GM12878 (cell line): Measurements from ENCODE around the gene HSPBP1. TPM values are rescaled to one million over a fixed set of nuclear protein-coding genes. Genes with fewer than 3 reads are reported as not detected.

ENCODE experiments used
- ATAC-seq: fragments of 200-7000 bp; cut with Tn5 transposase; 3 replicates; pipeline ENCODE4 v1.9.1; 2020; ENCODE audit warnings: mild to moderate bottlenecking, moderate library complexity
- BruUV-seq: library from RNA; stranded (reverse); fragments of 400-500 nt; replicated peaks from 2 replicates; lab custom pipeline; 2021; lab: Mats Ljungman, UMichigan
- CTCF ChIA-PET: fragments of 300-600 bp; sonication (Branson Sonifier 250); formaldehyde crosslinking; extraction: SDS; loops from one replicate; lab custom pipeline; 2021; ENCODE audit warnings: inconsistent platforms; lab: Yijun Ruan, JAX
- POLR2A ChIA-PET: fragments of 350-600 bp; formaldehyde crosslinking; extraction: SDS; loops from one replicate; lab custom pipeline; 2021; ENCODE audit warnings: inconsistent platforms; lab: Charles Lee
- RAD21 ChIA-PET: fragments of 300-600 bp; sonication (Branson Sonifier 250); formaldehyde crosslinking; loops from one replicate; lab custom pipeline; 2023; ENCODE audit warnings: antibody characterized with exemption; ENCODE audit not compliant: unreplicated experiment; lab: Charles Lee
- SMC1A ChIA-PET: fragments of 300-600 bp; sonication (Branson Sonifier 250); formaldehyde crosslinking; loops from one replicate; lab custom pipeline; 2023; ENCODE audit not compliant: unreplicated experiment, uncharacterized antibody; lab: Charles Lee
- DNase-seq: peaks from one replicate; pipeline ENCODE4 v3.0.0-alpha.2; 2011; ENCODE audit warnings: low read depth, low spot score
- FAIRE-seq: peaks from 3 replicates; lab custom pipeline; 2011; peaks lifted over from hg19 to GRCh38; lab: Jason Lieb, UNC
- H2AFZ ChIP-seq: 2 replicates; pipeline ENCODE4 v1.6.0; 2011; ENCODE audit warnings: low read depth, low read length, control low read depth; ENCODE audit not compliant: control insufficient read depth
- H3K27ac ChIP-seq: 2 replicates; pipeline ENCODE4 v1.5.1; 2011; ENCODE audit warnings: control low read depth; ENCODE audit not compliant: control insufficient read depth, insufficient read depth
- H3K27me3 ChIP-seq, 2 experiments: replicated peaks in 1 of 2; 2 replicates each; pipeline versions ENCODE4 v1.6.0 to v1.6.1; 2011; ENCODE audit warnings: low read length in 1 of 2; ENCODE audit not compliant: control insufficient read depth in 2 of 2, insufficient read depth in 2 of 2
- H3K36me3 ChIP-seq, 2 experiments: 2 replicates each; pipeline ENCODE4 v1.5.1; 2011; ENCODE audit warnings: low read length in 1 of 2; ENCODE audit not compliant: control insufficient read depth in 2 of 2, insufficient read depth in 2 of 2
- H3K4me1 ChIP-seq: 2 replicates; pipeline ENCODE4 v1.6.1; 2011; ENCODE audit warnings: mild to moderate bottlenecking, low read length, moderate library complexity, mixed read lengths; ENCODE audit not compliant: control insufficient read depth, insufficient read depth
- H3K4me2 ChIP-seq: 2 replicates; pipeline ENCODE4 v1.6.0; 2011; ENCODE audit warnings: control low read depth; ENCODE audit not compliant: control insufficient read depth, insufficient read depth
- H3K4me3 ChIP-seq: fragments of 200-600 bp; sonication (generic); 2 replicates; pipeline ENCODE4 v1.5.1; 2016
- H3K79me2 ChIP-seq: 2 replicates; pipeline ENCODE4 v1.6.0; 2011; ENCODE audit warnings: low read length; ENCODE audit not compliant: control insufficient read depth, insufficient read depth
- H3K9ac ChIP-seq: 2 replicates; pipeline ENCODE4 v1.8.0; 2011; ENCODE audit warnings: low read length, control low read depth, mixed read lengths; ENCODE audit not compliant: control insufficient read depth, insufficient read depth
- H3K9me3 ChIP-seq: replicated peaks from 3 replicates; pipeline ENCODE4 v1.5.1; 2011; ENCODE audit warnings: mild to moderate bottlenecking, low read length; ENCODE audit not compliant: control insufficient read depth, insufficient read depth
- H4K20me1 ChIP-seq: 2 replicates; pipeline ENCODE4 v1.6.0; 2011; ENCODE audit not compliant: control insufficient read depth, insufficient read depth
- BMI1 ChIP-seq: fragments of 450-650 bp; IDR thresholded peaks from 2 replicates; pipeline ENCODE4 v1.6.1; 2016; ENCODE audit warnings: mild to moderate bottlenecking, moderate library complexity, borderline replicate concordance
- CBX3 ChIP-seq: fragments of 200-600 bp; sonication (generic); IDR thresholded peaks from 2 replicates; pipeline ENCODE4 v1.6.1; 2016; ENCODE audit warnings: low read depth, borderline replicate concordance
- CBX5 ChIP-seq: sonication (generic); IDR thresholded peaks from 2 replicates; pipeline ENCODE4 v1.6.1; 2016; ENCODE audit warnings: low read depth, moderate library complexity, mild to moderate bottlenecking, inconsistent platforms
- CEBPB ChIP-seq, 2 experiments: fragments of 150-350 bp in 1 of 2; IDR thresholded peaks; 2 replicates each; pipeline ENCODE4 v1.6.1; 2012 to 2014; ENCODE audit warnings: low read depth in 2 of 2, low read length in 2 of 2, borderline replicate concordance in 1 of 2, inconsistent platforms in 1 of 2
- CHD1 ChIP-seq: IDR thresholded peaks from 2 replicates; pipeline ENCODE4 v1.6.1; 2012; ENCODE audit warnings: low read depth, low read length, improper control_type of control experiment
- CHD2 ChIP-seq: IDR thresholded peaks from 2 replicates; pipeline ENCODE4 v1.6.1; 2011; ENCODE audit warnings: low read depth, low read length, improper control_type of control experiment, borderline replicate concordance
- CUX1 ChIP-seq: IDR thresholded peaks from 2 replicates; pipeline ENCODE4 v1.6.1; 2012; ENCODE audit warnings: improper control_type of control experiment, low read depth, low read length; ENCODE audit not compliant: insufficient replicate concordance
- JUND ChIP-seq: IDR thresholded peaks from 2 replicates; pipeline ENCODE4 v1.6.1; 2012; ENCODE audit warnings: low read depth, mild to moderate bottlenecking, low read length, improper control_type of control experiment, moderate library complexity
- PAX5 ChIP-seq: IDR thresholded peaks from 2 replicates; pipeline ENCODE4 v1.6.1; 2011; ENCODE audit warnings: low read depth, low read length, borderline replicate concordance
- PAX8 ChIP-seq: fragments of 450-650 bp; IDR thresholded peaks from 2 replicates; pipeline ENCODE4 v1.6.1; 2017; ENCODE audit warnings: mild to moderate bottlenecking, moderate library complexity
- PBX3 ChIP-seq: IDR thresholded peaks from 2 replicates; pipeline ENCODE4 v1.6.1; 2011; ENCODE audit warnings: mild to moderate bottlenecking, low read depth, low read length, moderate library complexity; ENCODE audit not compliant: insufficient replicate concordance
- POU2F2 ChIP-seq: IDR thresholded peaks from 3 replicates; pipeline ENCODE4 v1.6.1; 2011; ENCODE audit warnings: low read depth, mild to moderate bottlenecking, low read length, borderline replicate concordance
- SMAD1 ChIP-seq: fragments of 450-650 bp; IDR thresholded peaks from 2 replicates; pipeline ENCODE4 v1.6.1; 2018; ENCODE audit warnings: mild to moderate bottlenecking, low read depth; ENCODE audit not compliant: partially characterized antibody
- SREBF1 ChIP-seq: IDR thresholded peaks from 2 replicates; pipeline ENCODE4 v1.6.1; 2012; ENCODE audit warnings: mild to moderate bottlenecking, low read length
- ZNF384 ChIP-seq: IDR thresholded peaks from 2 replicates; pipeline ENCODE4 v1.6.1; 2012; ENCODE audit warnings: low read depth, mild to moderate bottlenecking, low read length, improper control_type of control experiment, borderline replicate concordance
- WGBS: methylation state at CpG from one replicate; pipeline ENCODE4 v1.1.6; 2016; ENCODE audit warnings: low lambda C conversion rate; ENCODE audit not compliant: insufficient replicate concordance, insufficient coverage; ENCODE audit errors: missing lambda C conversion rate; 5-methylcytosine and 5-hydroxymethylcytosine counted together
- in situ Hi-C: fragments of 300-500 bp; cut with MboI; formaldehyde crosslinking; loops from 9 replicates; pipeline ENCODE4 v1.14.3; 2018; ENCODE audit warnings: mixed read lengths
- intact Hi-C: fragments of 100-400 bp; cut with micrococcal nuclease; formaldehyde crosslinking; loops from one replicate; pipeline ENCODE4 v1.14.2; 2022; ENCODE audit not compliant: unreplicated experiment
- polyA plus RNA-seq, 11 experiments: library from polyadenylated mRNA; depleted of rRNA in 4 of 11; unstranded in 6 of 11; stranded (reverse) in 5 of 11; fragments of >200 nt; fragmentation: Nextera tagmentation in 4 of 11; fragmentation: Illumina TruSeq in 1 of 11; extraction: Ambion mirVana in 4 of 11; extraction: Trizol in 1 of 11; gene quantifications; 1 replicate in 1 of 11; 2 replicates in 10 of 11; pipeline versions ENCODE4 v1.2.1 to v1.2.3, GENCODE V29; 2011 to 2016; ENCODE audit warnings: inconsistent platforms in 2 of 11, missing spikeins in 2 of 11, low read depth in 1 of 11
- total RNA-seq, 4 experiments: library from RNA; depleted of rRNA in 3 of 4; stranded (reverse); fragments of >200 nt in 3 of 4; fragmentation: Illumina TruSeq in 1 of 4; extraction: Trizol in 1 of 4; gene quantifications; 2 replicates each; pipeline versions ENCODE4 v1.2.1 to v1.2.3, GENCODE V29; 2013 to 2021
- TF ChIP-seq, protein P1 (sequence below): fragments of 450-650 bp; IDR thresholded peaks from 2 replicates; pipeline ENCODE4 v1.6.1; 2017; ENCODE audit warnings: borderline replicate concordance

Gene HSPBP1
- total and polyA plus RNA-seq, 10 of the 15 experiments (the other 5 are each of a cell fraction or from before 2014, with no cell fraction given), result 0.18 to 83.3 (median 23.0) TPM

- no peak within 1 kb of the TSS for H3K4me3 ChIP-seq
- H3K9me3 ChIP-seq, result no peaks in the 10 kb centered on the region
- peaks cover 17% of the 10 kb centered on the region for H3K4me1 ChIP-seq
- BruUV-seq, result no TSS peak
- no peaks in the 10 kb centered on the region for H4K20me1 ChIP-seq
- ChIA-PET CTCF (interaction anchor here (4.6 kb wide), 1 partner anchor 18 kb away, joined by 14 read pairs; no protein-coding TSS in a partner anchor), SMC1A (no interaction called here), RAD21 (no interaction called here), POLR2A (interaction anchor here (1.1 kb wide), 1 partner anchor 11 kb away, joined by 3 read pairs; no protein-coding TSS in a partner anchor)
- no peaks in the 10 kb centered on the region; a peak in 1 of 4 replicates for H3K27me3 ChIP-seq
- H3K79me2 ChIP-seq, result no peaks in the 10 kb centered on the region; the same call in 1 of the 2 replicates
- H3K27ac ChIP-seq, result no peak within 1 kb of the TSS
- DNase-seq, result no peak
- no peaks in the 10 kb centered on the region for H3K36me3 ChIP-seq
- intact Hi-C loops, result no loop called here
- H3K4me2 ChIP-seq, result no peak within 1 kb of the TSS
- no peak for ATAC-seq
- H3K9ac ChIP-seq, result no peak within 1 kb of the TSS
- 5% methylated on average over 2 of the region's 44 CpGs for WGBS
- in situ Hi-C loops, result no loop called here
- no peak within 1 kb of the TSS for H2AFZ ChIP-seq
- no peak for FAIRE-seq
- TF ChIP-seq CHD2, result no peak
- TF ChIP-seq PAX8, result no peak
- TF ChIP-seq CBX5, result no peak
- no peak for TF ChIP-seq BMI1
- TF ChIP-seq ZNF384, result no peak
- TF ChIP-seq POU2F2, result no peak
- no peak for TF ChIP-seq CEBPB (IDR thresholded peaks at IDR 0.05; ENCODE audit: borderline replicate concordance in 1 of 2, low read depth in 2 of 2, low read length in 2 of 2)
- no peak for TF ChIP-seq SMAD1
- TF ChIP-seq CBX3, result no peak
- no peak for TF ChIP-seq CHD1
- TF ChIP-seq PBX3, result no peak
- no peak for TF ChIP-seq PAX5
- TF ChIP-seq SREBF1, result no peak
- TF ChIP-seq, protein P1, sequence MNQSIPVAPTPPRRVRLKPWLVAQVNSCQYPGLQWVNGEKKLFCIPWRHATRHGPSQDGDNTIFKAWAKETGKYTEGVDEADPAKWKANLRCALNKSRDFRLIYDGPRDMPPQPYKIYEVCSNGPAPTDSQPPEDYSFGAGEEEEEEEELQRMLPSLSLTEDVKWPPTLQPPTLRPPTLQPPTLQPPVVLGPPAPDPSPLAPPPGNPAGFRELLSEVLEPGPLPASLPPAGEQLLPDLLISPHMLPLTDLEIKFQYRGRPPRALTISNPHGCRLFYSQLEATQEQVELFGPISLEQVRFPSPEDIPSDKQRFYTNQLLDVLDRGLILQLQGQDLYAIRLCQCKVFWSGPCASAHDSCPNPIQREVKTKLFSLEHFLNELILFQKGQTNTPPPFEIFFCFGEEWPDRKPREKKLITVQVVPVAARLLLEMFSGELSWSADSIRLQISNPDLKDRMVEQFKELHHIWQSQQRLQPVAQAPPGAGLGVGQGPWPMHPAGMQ, result no peak
- TF ChIP-seq JUND, result no peak
- no peak for TF ChIP-seq CUX1
Measured at GRCh38 chr19:55283548-55284377, 3.9 kb upstream of the HSPBP1 start, which contains the start of gene BRSK1. Gene BRSK1, plus strand, starts transcription at chr19:55283997. Its CDS starts 446 bp downstream, at chr19:55284443.
